H1 (cell line): ENCODE data around the gene SH3RF3. TPM values are rescaled to one million over a fixed set of nuclear protein-coding genes. Genes with fewer than 3 reads are reported as not detected.

Experiments used
- CTCF ChIA-PET: fragments of 300-600 bp; sonication (Branson Sonifier 250); formaldehyde crosslinking; loops from one replicate; lab custom pipeline; 2021; ENCODE audit not compliant: partially characterized antibody; lab: Charles Lee
- POLR2A ChIA-PET: fragments of 300-600 bp; sonication (Branson Sonifier 250); formaldehyde crosslinking; loops from one replicate; lab custom pipeline; 2021; ENCODE audit warnings: inconsistent platforms; ENCODE audit not compliant: partially characterized antibody; lab: Charles Lee
- DNase-seq, 2 experiments: peaks; one replicate each; pipeline versions ENCODE4 v3.0.0 to v3.0.0-alpha.2; 2010 to 2022; ENCODE audit warnings: low spot score in 2 of 2, low read depth in 1 of 2, mixed read lengths in 1 of 2
- FAIRE-seq: peaks from 2 replicates; lab custom pipeline; 2011; peaks lifted over from hg19 to GRCh38; lab: Jason Lieb, UNC
- H2AFZ ChIP-seq: 2 replicates; pipeline ENCODE4 v1.8.1; 2012; ENCODE audit warnings: low read length, inconsistent platforms
- H2AK5ac ChIP-seq: 2 replicates; pipeline ENCODE4 v1.6.1; 2013; ENCODE audit warnings: low read depth, low read length
- H2BK120ac ChIP-seq: replicated peaks from 2 replicates; pipeline ENCODE3; 2013; ENCODE audit warnings: low read depth, low read length, inconsistent platforms
- H2BK12ac ChIP-seq: 2 replicates; pipeline ENCODE4 v1.6.1; 2013; ENCODE audit warnings: low read depth, low read length
- H2BK15ac ChIP-seq: 2 replicates; pipeline ENCODE4 v1.6.1; 2013; ENCODE audit warnings: low read length
- H2BK20ac ChIP-seq: 2 replicates; pipeline ENCODE4 v1.6.1; 2013; ENCODE audit warnings: low read length
- H2BK5ac ChIP-seq: 2 replicates; pipeline ENCODE4 v1.6.1; 2013; ENCODE audit warnings: low read depth, low read length
- H3K14ac ChIP-seq: 2 replicates; pipeline ENCODE4 v1.6.1; 2013; ENCODE audit warnings: inconsistent platforms; ENCODE audit not compliant: insufficient read length
- H3K18ac ChIP-seq: 2 replicates; pipeline ENCODE4 v1.6.1; 2013; ENCODE audit warnings: low read length; ENCODE audit errors: extremely low read depth
- H3K23ac ChIP-seq: 2 replicates; pipeline ENCODE4 v1.6.1; 2013; ENCODE audit warnings: inconsistent platforms; ENCODE audit not compliant: insufficient read length
- H3K23me2 ChIP-seq: 2 replicates; pipeline ENCODE4 v1.6.1; 2013; ENCODE audit warnings: low read depth, low read length
- H3K27ac ChIP-seq: 2 replicates; pipeline ENCODE4 v1.6.1; 2011; ENCODE audit warnings: low read depth, low read length, inconsistent platforms
- H3K27me3 ChIP-seq, 4 experiments: replicated peaks in 1 of 4; 1 replicate in 1 of 4; 2 replicates in 3 of 4; pipeline versions ENCODE4 v1.6.1 to v1.8.1; 2011 to 2013; ENCODE audit warnings: low read length in 3 of 4, mild to moderate bottlenecking in 3 of 4, inconsistent platforms in 2 of 4, mixed read lengths in 2 of 4, moderate library complexity in 1 of 4; ENCODE audit not compliant: control insufficient read depth in 3 of 4, insufficient read depth in 3 of 4; ENCODE audit errors: extremely low read depth in 1 of 4
- H3K36me3 ChIP-seq, 4 experiments: 2 replicates each; pipeline versions ENCODE4 v1.6.1 to v1.8.1; 2011 to 2013; ENCODE audit warnings: mild to moderate bottlenecking in 4 of 4, low read length in 3 of 4, moderate library complexity in 2 of 4, control low read depth in 1 of 4, inconsistent platforms in 1 of 4; ENCODE audit not compliant: insufficient read depth in 4 of 4, control insufficient read depth in 2 of 4
- H3K4ac ChIP-seq: replicated peaks from 2 replicates; pipeline ENCODE3; 2013; ENCODE audit warnings: low read length, low read depth, mixed read lengths, inconsistent platforms; ENCODE audit not compliant: insufficient read length
- H3K4me1 ChIP-seq, 4 experiments: replicated peaks in 1 of 4; 1 replicate in 1 of 4; 2 replicates in 3 of 4; pipeline versions ENCODE4 v1.6.1 to v1.8.1; 2011 to 2013; ENCODE audit warnings: low read length in 3 of 4, inconsistent platforms in 2 of 4, mixed read lengths in 1 of 4; ENCODE audit not compliant: insufficient read depth in 4 of 4, control insufficient read depth in 3 of 4
- H3K4me2 ChIP-seq, 2 experiments: 2 replicates each; pipeline versions ENCODE4 v1.6.1 to v1.8.1; 2011 to 2013; ENCODE audit warnings: low read depth in 2 of 2, low read length in 2 of 2, control low read depth in 1 of 2, inconsistent platforms in 1 of 2, mild to moderate bottlenecking in 1 of 2; ENCODE audit not compliant: insufficient read depth in 1 of 2
- H3K4me3 ChIP-seq, 4 experiments: fragments of 200-600, 300-600 bp in 1 of 4; sonication (generic), shearing (Covaris generic), sonication (Bioruptor Twin) in 1 of 4; 2 replicates each; pipeline versions ENCODE4 v1.5.1 to v1.8.1; 2011 to 2016; ENCODE audit warnings: low read length in 4 of 4, low read depth in 3 of 4, control low read depth in 2 of 4, inconsistent platforms in 2 of 4, mild to moderate bottlenecking in 2 of 4, mixed read lengths in 1 of 4, moderate library complexity in 1 of 4; ENCODE audit not compliant: insufficient read depth in 2 of 4; ENCODE audit errors: extremely low read depth in 1 of 4
- H3K56ac ChIP-seq: replicated peaks from 2 replicates; pipeline ENCODE3; 2013; ENCODE audit warnings: low read depth, mild to moderate bottlenecking, mixed read lengths, low read length, inconsistent platforms; ENCODE audit not compliant: insufficient read length
- H3K79me1 ChIP-seq: 2 replicates; pipeline ENCODE4 v1.6.1; 2013; ENCODE audit warnings: low read depth, low read length, control low read depth
- H3K79me2 ChIP-seq, 2 experiments: 2 replicates each; pipeline versions ENCODE4 v1.6.1 to v1.8.1; 2012 to 2013; ENCODE audit warnings: low read length in 2 of 2, mild to moderate bottlenecking in 2 of 2, inconsistent platforms in 1 of 2; ENCODE audit not compliant: insufficient read depth in 2 of 2, control insufficient read depth in 1 of 2
- H3K9ac ChIP-seq, 4 experiments: replicated peaks in 1 of 4; 1 replicate in 1 of 4; 2 replicates in 3 of 4; pipeline versions ENCODE4 v1.6.1 to v1.8.1; 2011 to 2013; ENCODE audit warnings: low read depth in 3 of 4, low read length in 3 of 4, control low read depth in 2 of 4, mild to moderate bottlenecking in 2 of 4, moderate library complexity in 2 of 4, inconsistent platforms in 1 of 4; ENCODE audit errors: extremely low read depth in 1 of 4
- H3K9me3 ChIP-seq, 2 experiments: 2 replicates each; pipeline versions ENCODE4 v1.6.1 to v1.8.1; 2012 to 2013; ENCODE audit warnings: mild to moderate bottlenecking in 2 of 2, moderate library complexity in 2 of 2, control low read depth in 1 of 2, inconsistent platforms in 1 of 2, low read depth in 1 of 2, low read length in 1 of 2, mixed read lengths in 1 of 2; ENCODE audit not compliant: insufficient read depth in 2 of 2
- H4K20me1 ChIP-seq, 2 experiments: replicated peaks in 1 of 2; 2 replicates each; pipeline versions ENCODE3 to v1.8.1; 2011 to 2013; ENCODE audit warnings: inconsistent platforms in 2 of 2, low read length in 2 of 2, mild to moderate bottlenecking in 1 of 2; ENCODE audit not compliant: insufficient read depth in 2 of 2, control insufficient read depth in 1 of 2
- H4K5ac ChIP-seq: 2 replicates; pipeline ENCODE4 v1.6.1; 2013; ENCODE audit warnings: low read length, low read depth, mixed read lengths, inconsistent platforms; ENCODE audit not compliant: insufficient read length
- H4K8ac ChIP-seq: 2 replicates; pipeline ENCODE4 v1.8.0; 2013; ENCODE audit warnings: mild to moderate bottlenecking, moderate library complexity, low read length, inconsistent platforms; ENCODE audit not compliant: insufficient read depth; ENCODE audit errors: extremely low read depth
- H4K91ac ChIP-seq: replicated peaks from 2 replicates; pipeline ENCODE3; 2013; ENCODE audit warnings: low read length, mixed read lengths, inconsistent platforms; ENCODE audit not compliant: insufficient read length
- CREB1 ChIP-seq: IDR thresholded peaks from 2 replicates; pipeline ENCODE4 v1.6.1; 2012; ENCODE audit warnings: inconsistent platforms
- CTCF ChIP-seq, 3 experiments: IDR thresholded peaks; 1 replicate in 2 of 3; 2 replicates in 1 of 3; pipeline versions ENCODE4 v1.5.1 to v1.6.1; 2011; ENCODE audit warnings: low read length in 3 of 3, mild to moderate bottlenecking in 3 of 3, inconsistent platforms in 2 of 3, low read depth in 1 of 3, moderate library complexity in 1 of 3; ENCODE audit not compliant: insufficient read depth in 1 of 3; ENCODE audit errors: control extremely low read depth in 1 of 3
- POLR2AphosphoS5 ChIP-seq: IDR thresholded peaks from 2 replicates; pipeline ENCODE4 v1.6.1; 2011; ENCODE audit warnings: low read depth, low read length
- RNF2 ChIP-seq: fragments of 200-900, 300-1000 bp; sonication (generic); IDR thresholded peaks from 2 replicates; pipeline ENCODE4 v1.7.1; 2016; ENCODE audit warnings: borderline replicate concordance, low read depth, mild to moderate bottlenecking, antibody characterized with exemption, low read length; ENCODE audit not compliant: poor library complexity, severe bottlenecking; ENCODE audit errors: missing control alignments
- WGBS, 2 experiments: shearing (Covaris generic) in 1 of 2; methylation state at CpG; one replicate each; pipeline versions ENCODE4 v1.1.6 to v1.1.7; 2013 to 2015; ENCODE audit warnings: low lambda C conversion rate in 2 of 2, mixed read lengths in 2 of 2, inconsistent platforms in 1 of 2, low coverage in 1 of 2, missing lambda C conversion rate in 1 of 2; ENCODE audit not compliant: insufficient replicate concordance in 2 of 2, insufficient coverage in 1 of 2, insufficient read length in 1 of 2; ENCODE audit errors: extremely low coverage in 1 of 2, missing lambda C conversion rate in 1 of 2; 5-methylcytosine and 5-hydroxymethylcytosine counted together
- polyA plus RNA-seq, 7 experiments: library from polyadenylated mRNA; depleted of rRNA in 3 of 7; stranded (reverse) in 5 of 7; unstranded in 2 of 7; fragments of >200 nt in 5 of 7; fragments of 200-250 nt in 2 of 7; gene quantifications; 1 replicate in 5 of 7; 2 replicates in 1 of 7; 4 replicates in 1 of 7; pipeline versions ENCODE4 v1.2.1 to v1.2.3, GENCODE V29; 2011 to 2013; ENCODE audit warnings: missing spikeins in 2 of 7, mixed read lengths in 2 of 7
- total RNA-seq: library from RNA; stranded (reverse); fragmentation: NEBNext Ultra II Directional; extraction: Animal tissue kit (Norgen Biotek cat#: 25700); gene quantifications from 2 replicates; pipeline ENCODE4 v1.2.1, GENCODE V29; 2021

SH3RF3 gene
- total and polyA plus RNA-seq, 2 of the 8 experiments (the other 6 are each of a cell fraction or from before 2014, with no cell fraction given), result 0.11 to 0.65 TPM

GRCh38 chr2:109304242-109304641 is 175.2 kb downstream of the SH3RF3 start:
- TF ChIP-seq POLR2AphosphoS5, result no peak
- TF ChIP-seq RNF2, result no peak
- no peak for TF ChIP-seq CTCF (IDR thresholded peaks at IDR 0.05; ENCODE audit: control extremely low read depth in 1 of 3, insufficient read depth in 1 of 3, low read depth in 1 of 3, low read length in 3 of 3)
- no peak for TF ChIP-seq CREB1
- H3K4ac ChIP-seq, result no peak overlapping the region
- H2AK5ac ChIP-seq, result no peak overlapping the region
- no peak for FAIRE-seq
- no peak overlapping the region for H2BK20ac ChIP-seq
- no peak overlapping the region for H3K23ac ChIP-seq
- no peaks in the 10 kb centered on the region for H3K79me2 ChIP-seq
- H4K5ac ChIP-seq, result no peak overlapping the region
- WGBS, 2 experiments, result 90% methylated on average over 5 of the region's 5 CpGs; no CpG with 5 or more reads in 1 of the 2 experiments
- no peaks in the 10 kb centered on the region for H3K9me3 ChIP-seq
- no peak overlapping the region for H3K14ac ChIP-seq
- no peaks in the 10 kb centered on the region for H3K27me3 ChIP-seq
- H4K20me1 ChIP-seq, result no peaks in the 10 kb centered on the region
- no peak overlapping the region for H2AFZ ChIP-seq
- ChIA-PET POLR2A (no interaction called here), CTCF (interaction anchor here (1.0 to 2.0 kb wide), 6 partner anchors 12 to 159 kb away, joined by 3 to 5 read pairs (median 3); no protein-coding TSS in a partner anchor)
- H3K23me2 ChIP-seq, result no peaks in the 10 kb centered on the region
- no peak overlapping the region for H2BK15ac ChIP-seq
- no peak overlapping the region for H2BK5ac ChIP-seq
- no peak overlapping the region for H4K91ac ChIP-seq
- H2BK12ac ChIP-seq, result no peak overlapping the region
- H2BK120ac ChIP-seq, result no peak overlapping the region
- H3K27ac ChIP-seq, result no peak overlapping the region
- H3K4me3 ChIP-seq, result no peak overlapping the region
- H3K79me1 ChIP-seq, result no peaks in the 10 kb centered on the region
- no peak overlapping the region for H3K56ac ChIP-seq
- no peak overlapping the region for H3K4me2 ChIP-seq
- H4K8ac ChIP-seq, result no peak overlapping the region
- H3K36me3 ChIP-seq, result no peaks in the 10 kb centered on the region
- no peak overlapping the region for H3K18ac ChIP-seq
- H3K4me1 ChIP-seq, result peaks cover 0 to 10% (median 3%) of the 10 kb centered on the region in 4 experiments; a peak in 3 of 7 replicates
- DNase-seq, result no peak
- H3K9ac ChIP-seq, result no peak overlapping the region
